HepG2 (cell line): Measurements from ENCODE around the gene YIPF4. TPM values are rescaled to one million over a fixed set of nuclear protein-coding genes. Genes with fewer than 3 reads are reported as not detected.
A peak's percentile ranks its signal among the peaks of the same experiment; 100 is the strongest.

ENCODE experiments used
- ARID5B ChIP-seq: IDR thresholded peaks from 2 replicates; pipeline ENCODE4 v1.4.0; 2020; ENCODE audit warnings: mild to moderate bottlenecking, missing genetic modification reagents
- ATRX ChIP-seq: sonication (generic); formaldehyde crosslinking; IDR thresholded peaks from 2 replicates; pipeline ENCODE4 v1.4.0; 2020; ENCODE audit warnings: missing genetic modification reagents, borderline replicate concordance
- FOXP4 ChIP-seq: sonication (generic); formaldehyde crosslinking; IDR thresholded peaks from 2 replicates; pipeline ENCODE4 v1.4.0; 2020; ENCODE audit warnings: missing genetic modification reagents
- HINFP ChIP-seq: sonication (generic); formaldehyde crosslinking; IDR thresholded peaks from 2 replicates; pipeline ENCODE4 v1.4.0; 2020; ENCODE audit warnings: low read depth, mild to moderate bottlenecking, missing genetic modification reagents
- ISX ChIP-seq: sonication (generic); formaldehyde crosslinking; conservative IDR thresholded peaks from 2 replicates; pipeline ENCODE4 v1.5.0; 2020; ENCODE audit warnings: missing genetic modification reagents
- JDP2 ChIP-seq: sonication (generic); formaldehyde crosslinking; IDR thresholded peaks from 2 replicates; pipeline ENCODE4 v1.8.1; 2022; ENCODE audit warnings: missing genetic modification reagents, borderline replicate concordance
- MBNL3 ChIP-seq: fragments of 250-450 bp; sonication (Bioruptor Pico); conservative IDR thresholded peaks from 2 replicates; pipeline ENCODE4 v1.8.0; 2022; ENCODE audit warnings: mild to moderate bottlenecking, inconsistent platforms
- MYPOP ChIP-seq: sonication (generic); formaldehyde crosslinking; IDR thresholded peaks from 2 replicates; pipeline ENCODE4 v1.8.1; 2023; ENCODE audit warnings: mild to moderate bottlenecking, moderate library complexity, missing genetic modification reagents
- RARG ChIP-seq: sonication (generic); formaldehyde crosslinking; IDR thresholded peaks from 2 replicates; pipeline ENCODE4 v1.4.0; 2020; ENCODE audit warnings: low read depth, mild to moderate bottlenecking, missing genetic modification reagents
- SATB2 ChIP-seq: sonication (generic); formaldehyde crosslinking; IDR thresholded peaks from 2 replicates; pipeline ENCODE4 v1.5.0; 2020; ENCODE audit warnings: missing genetic modification reagents
- SMARCC2 ChIP-seq: fragments of 450-650 bp; IDR thresholded peaks from 2 replicates; pipeline ENCODE4 v1.6.1; 2017; ENCODE audit warnings: antibody characterized with exemption, mild to moderate bottlenecking
- SP1 ChIP-seq, 2 experiments: fragments of 450-650 bp in 1 of 2; sonication (generic) in 1 of 2; formaldehyde crosslinking in 1 of 2; IDR thresholded peaks; 2 replicates each; pipeline versions ENCODE4 v1.4.0 to v1.6.1; 2016 to 2020; ENCODE audit warnings: missing genetic modification reagents in 1 of 2
- TBX2 ChIP-seq: sonication (generic); formaldehyde crosslinking; IDR thresholded peaks from 2 replicates; pipeline ENCODE4 v1.5.0; 2020; ENCODE audit warnings: missing genetic modification reagents, mild to moderate bottlenecking, borderline replicate concordance
- TOE1 ChIP-seq: sonication (generic); formaldehyde crosslinking; IDR thresholded peaks from 2 replicates; pipeline ENCODE4 v1.4.0; 2020; ENCODE audit warnings: mild to moderate bottlenecking, missing genetic modification reagents
- TOPORS ChIP-seq: sonication (generic); formaldehyde crosslinking; IDR thresholded peaks from 2 replicates; pipeline ENCODE4 v1.8.0; 2023; ENCODE audit warnings: mild to moderate bottlenecking, missing genetic modification reagents
- ZNF33B ChIP-seq: sonication (generic); formaldehyde crosslinking; IDR thresholded peaks from 2 replicates; pipeline ENCODE4 v1.5.1; 2020; ENCODE audit warnings: mild to moderate bottlenecking, missing genetic modification reagents
- ZNF343 ChIP-seq: sonication (generic); formaldehyde crosslinking; IDR thresholded peaks from 2 replicates; pipeline ENCODE4 v1.4.0; 2020; ENCODE audit warnings: mild to moderate bottlenecking, missing genetic modification reagents
- polyA plus RNA-seq, 8 experiments: library from polyadenylated mRNA; depleted of rRNA in 3 of 8; stranded (reverse) in 7 of 8; unstranded in 1 of 8; fragments of >200 nt; fragmentation: Illumina TruSeq in 4 of 8; extraction: Trizol in 4 of 8; gene quantifications; 2 replicates each; pipeline versions ENCODE4 v1.2.1 to v1.2.3, GENCODE V29; 2011 to 2016; ENCODE audit warnings: low read depth in 4 of 8, missing spikeins in 1 of 8, mixed read lengths in 1 of 8; ENCODE audit not compliant: insufficient read depth in 1 of 8
- total RNA-seq, 5 experiments: library from RNA; depleted of rRNA; stranded (reverse); fragments of >200 nt; fragmentation: Illumina TruSeq; extraction: Trizol; gene quantifications; 2 replicates each; pipeline ENCODE4 v1.2.3, GENCODE V29; 2016; ENCODE audit warnings: low read depth in 1 of 5
- TF ChIP-seq, protein P1 (sequence below), 2 experiments: fragments of 450-650 bp in 1 of 2; sonication (generic) in 1 of 2; formaldehyde crosslinking; IDR thresholded peaks; 2 replicates each; pipeline versions ENCODE4 v1.5.0 to v1.8.0; 2020 to 2022; ENCODE audit warnings: mild to moderate bottlenecking in 1 of 2, missing genetic modification reagents in 1 of 2

YIPF4 gene
- total and polyA plus RNA-seq, 2 of the 13 experiments (the other 11 are each of a cell fraction or from before 2014, with no cell fraction given) = 19.0 to 43.9 TPM

GRCh38 chr2:32356681-32357317 lies 79.1 kb downstream of the YIPF4 start, which contains the start of gene BIRC6 (continued):
- peak; percentile 75 for TF ChIP-seq FOXP4
- peak; percentile 98 for TF ChIP-seq HINFP
- peak; percentile 93; the same call in 1 of the 2 replicates for TF ChIP-seq RARG (CRISPR knock-in tag)
- peak; percentile 93 for TF ChIP-seq TBX2 (CRISPR knock-in tag)
- TF ChIP-seq SATB2 (CRISPR knock-in tag) = peak; percentile 16; the same call in 1 of the 2 replicates
- TF ChIP-seq ZNF343 (CRISPR knock-in tag) = peak; percentile 97
- TF ChIP-seq ARID5B (CRISPR knock-in tag) = peak; percentile 71; the same call in 1 of the 2 replicates
- peak; percentile 72; the same call in 1 of the 2 replicates for TF ChIP-seq JDP2 (CRISPR knock-in tag)
- TF ChIP-seq MYPOP (CRISPR knock-in tag) = peak; percentile 75
- TF ChIP-seq MBNL3 (CRISPR knock-in tag) = no peak
- TF ChIP-seq SP1 (IDR thresholded peaks at IDR 0.05) = no peak
- peak; percentile 31 for TF ChIP-seq SP1 (CRISPR knock-in tag; IDR thresholded peaks at IDR 0.05)
- TF ChIP-seq ATRX (CRISPR knock-in tag) = no peak
- peak; percentile 25; the same call in 1 of the 2 replicates for TF ChIP-seq ISX (CRISPR knock-in tag)
- TF ChIP-seq SMARCC2 = no peak
- peak; percentile 87; the same call in 1 of the 2 replicates for TF ChIP-seq TOPORS
- no peak for TF ChIP-seq TOE1
- peak; percentile 77 for TF ChIP-seq ZNF33B (CRISPR knock-in tag)
- TF ChIP-seq, protein P1, sequence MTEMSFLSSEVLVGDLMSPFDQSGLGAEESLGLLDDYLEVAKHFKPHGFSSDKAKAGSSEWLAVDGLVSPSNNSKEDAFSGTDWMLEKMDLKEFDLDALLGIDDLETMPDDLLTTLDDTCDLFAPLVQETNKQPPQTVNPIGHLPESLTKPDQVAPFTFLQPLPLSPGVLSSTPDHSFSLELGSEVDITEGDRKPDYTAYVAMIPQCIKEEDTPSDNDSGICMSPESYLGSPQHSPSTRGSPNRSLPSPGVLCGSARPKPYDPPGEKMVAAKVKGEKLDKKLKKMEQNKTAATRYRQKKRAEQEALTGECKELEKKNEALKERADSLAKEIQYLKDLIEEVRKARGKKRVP (CRISPR knock-in tag; IDR thresholded peaks at IDR 0.05) = peak in 1 of 2 experiments; percentile 92; a peak in 2 of 4 replicates
